Measurements from ENCODE around the gene RCAN2. TPM values are rescaled to one million over a fixed set of nuclear protein-coding genes. Genes with fewer than 3 reads are reported as not detected.

RCAN2 gene
- polyA plus RNA-seq, 3 donors from 2014 or later = not detected

- Mint-ChIP-seq H3K27ac (no peak overlapping the region), H3K9me3 (peaks cover 0 to 3% (median 0%) of the 10 kb centered on the region in 6 donors), H3K36me3 (no peaks in the 10 kb centered on the region), H3K27me3 (ENCODE audit: low read depth in 3 of 3) (peaks cover 5 to 15% (median 8%) of the 10 kb centered on the region in 3 donors), H3K4me1 (no peaks in the 10 kb centered on the region), H3K4me3 (no peak overlapping the region)
- no peak for DNase-seq
Observed at GRCh38 chr6:46472243-46472642, 19.0 kb downstream of the RCAN2 start.

GRCh38 chr6:46469021-46469420 is 22.2 kb downstream of the RCAN2 start:
- Mint-ChIP-seq H3K4me3 (no peak overlapping the region), H3K9me3 (peaks cover 0 to 3% (median 0%) of the 10 kb centered on the region in 6 donors), H3K27ac (no peak overlapping the region), H3K36me3 (no peaks in the 10 kb centered on the region), H3K27me3 (ENCODE audit: low read depth in 3 of 3) (peaks cover 9 to 27% (median 15%) of the 10 kb centered on the region in 3 donors), H3K4me1 (no peaks in the 10 kb centered on the region)
- no peak for DNase-seq

- Mint-ChIP-seq H3K27ac (no peak overlapping the region), H3K9me3 (peaks cover 0 to 3% (median 0%) of the 10 kb centered on the region in 6 donors), H3K4me1 (no peaks in the 10 kb centered on the region), H3K36me3 (no peaks in the 10 kb centered on the region), H3K27me3 (ENCODE audit: low read depth in 3 of 3) (peaks cover 9 to 25% (median 11%) of the 10 kb centered on the region in 3 donors), H3K4me3 (no peak overlapping the region)
- no peak for DNase-seq
Observed at GRCh38 chr6:46468403-46469010, 22.7 kb downstream of the RCAN2 start.

- Mint-ChIP-seq H3K27me3 (ENCODE audit: low read depth in 3 of 3) (peaks cover 7 to 25% (median 11%) of the 10 kb centered on the region in 3 donors), H3K4me1 (no peaks in the 10 kb centered on the region), H3K27ac (no peak overlapping the region), H3K4me3 (no peak overlapping the region), H3K36me3 (no peaks in the 10 kb centered on the region), H3K9me3 (no peaks in the 10 kb centered on the region)
- no peak for DNase-seq
Observed at GRCh38 chr6:46466570-46466969, 24.7 kb downstream of the RCAN2 start.

GRCh38 chr6:46465294-46466165 is 25.7 kb downstream of the RCAN2 start:
- Mint-ChIP-seq H3K4me1 (no peaks in the 10 kb centered on the region), H3K4me3 (no peak overlapping the region)

GRCh38 chr6:46456297-46456696 is 35.0 kb downstream of the RCAN2 start:
- DNase-seq = no peak
- Mint-ChIP-seq H3K36me3 (no peaks in the 10 kb centered on the region), H3K27ac (no peak overlapping the region), H3K9me3 (peaks cover 0 to 2% (median 0%) of the 10 kb centered on the region in 6 donors), H3K27me3 (ENCODE audit: low read depth in 3 of 3) (peaks cover 2 to 14% (median 4%) of the 10 kb centered on the region in 3 donors), H3K4me3 (no peak overlapping the region), H3K4me1 (no peaks in the 10 kb centered on the region)

More at GRCh38 chr6:46465294-46466165, 25.7 kb downstream of the RCAN2 start:
- no peak overlapping the region for H3K27ac Mint-ChIP-seq
- no peaks in the 10 kb centered on the region for H3K36me3 Mint-ChIP-seq
- H3K27me3 Mint-ChIP-seq (ENCODE audit: low read depth in 3 of 3) = peaks cover 8 to 27% (median 11%) of the 10 kb centered on the region in 3 donors
- H3K9me3 Mint-ChIP-seq = no peaks in the 10 kb centered on the region
- DNase-seq = no peak

GRCh38 chr6:46454691-46455090 is 36.6 kb downstream of the RCAN2 start:
- no peak overlapping the region for H3K4me3 Mint-ChIP-seq
- H3K9me3 Mint-ChIP-seq = peaks cover 0 to 2% (median 0%) of the 10 kb centered on the region in 6 donors
- no peaks in the 10 kb centered on the region for H3K4me1 Mint-ChIP-seq
- DNase-seq = no peak
- H3K27me3 Mint-ChIP-seq (ENCODE audit: low read depth in 3 of 3) = peaks cover 0 to 13% (median 4%) of the 10 kb centered on the region in 3 donors
- no peak overlapping the region for H3K27ac Mint-ChIP-seq
- H3K36me3 Mint-ChIP-seq = no peaks in the 10 kb centered on the region

- no peaks in the 10 kb centered on the region for H3K4me1 Mint-ChIP-seq
- H3K27me3 Mint-ChIP-seq (ENCODE audit: low read depth in 3 of 3) = peaks cover 2 to 15% (median 4%) of the 10 kb centered on the region in 3 donors
- H3K4me3 Mint-ChIP-seq = no peak overlapping the region
Observed at GRCh38 chr6:46453741-46454316, 37.4 kb downstream of the RCAN2 start.

GRCh38 chr6:46453216-46453615 is 38.0 kb downstream of the RCAN2 start:
- H3K36me3 Mint-ChIP-seq = no peaks in the 10 kb centered on the region
- no peak overlapping the region for H3K27ac Mint-ChIP-seq
- H3K27me3 Mint-ChIP-seq (ENCODE audit: low read depth in 3 of 3) = peaks cover 4 to 19% (median 4%) of the 10 kb centered on the region in 3 donors

More at GRCh38 chr6:46453741-46454316, 37.4 kb downstream of the RCAN2 start:
- H3K9me3 Mint-ChIP-seq = peaks cover 0 to 2% (median 0%) of the 10 kb centered on the region in 6 donors
- no peak for DNase-seq
- H3K36me3 Mint-ChIP-seq = no peaks in the 10 kb centered on the region
- H3K27ac Mint-ChIP-seq = no peak overlapping the region

GRCh38 chr6:46452312-46452917 is 38.8 kb downstream of the RCAN2 start:
- no peak for DNase-seq
- Mint-ChIP-seq H3K9me3 (peaks cover 0 to 5% (median under 1%) of the 10 kb centered on the region in 6 donors), H3K36me3 (no peaks in the 10 kb centered on the region), H3K27ac (no peak overlapping the region), H3K4me1 (no peaks in the 10 kb centered on the region), H3K4me3 (no peak overlapping the region), H3K27me3 (ENCODE audit: low read depth in 3 of 3) (peaks cover 6 to 19% (median 6%) of the 10 kb centered on the region in 3 donors)

More at GRCh38 chr6:46453216-46453615, 38.0 kb downstream of the RCAN2 start:
- Mint-ChIP-seq H3K4me3 (no peak overlapping the region), H3K9me3 (peaks cover 0 to 4% (median under 1%) of the 10 kb centered on the region in 6 donors), H3K4me1 (no peaks in the 10 kb centered on the region)
- DNase-seq = no peak

- Mint-ChIP-seq H3K27ac (no peak overlapping the region), H3K27me3 (ENCODE audit: low read depth in 3 of 3) (peaks cover 4 to 15% (median 6%) of the 10 kb centered on the region in 3 donors), H3K9me3 (peaks cover 0 to 6% (median 2%) of the 10 kb centered on the region in 6 donors), H3K4me3 (no peak overlapping the region), H3K4me1 (no peaks in the 10 kb centered on the region), H3K36me3 (no peaks in the 10 kb centered on the region)
- no peak for DNase-seq
Observed at GRCh38 chr6:46451343-46451742, 39.9 kb downstream of the RCAN2 start.

- peaks cover 5 to 15% (median 10%) of the 10 kb centered on the region in 3 donors for H3K27me3 Mint-ChIP-seq (ENCODE audit: low read depth in 3 of 3)
- no peak overlapping the region for H3K27ac Mint-ChIP-seq
- DNase-seq = no peak
- no peak overlapping the region for H3K4me3 Mint-ChIP-seq
- H3K9me3 Mint-ChIP-seq = peaks cover 9 to 21% (median 15%) of the 10 kb centered on the region in 6 donors
- peaks cover 0 to 3% (median 0%) of the 10 kb centered on the region in 3 donors for H3K36me3 Mint-ChIP-seq
- no peaks in the 10 kb centered on the region for H3K4me1 Mint-ChIP-seq
Observed at GRCh38 chr6:46444772-46445454, 46.3 kb downstream of the RCAN2 start.

GRCh38 chr6:46443623-46444022 is 47.6 kb downstream of the RCAN2 start:
- Mint-ChIP-seq H3K4me3 (no peak overlapping the region), H3K36me3 (peaks cover 0 to 3% (median 0%) of the 10 kb centered on the region in 3 donors), H3K27ac (no peak overlapping the region), H3K27me3 (ENCODE audit: low read depth in 3 of 3) (peaks cover 6 to 14% (median 9%) of the 10 kb centered on the region in 3 donors), H3K9me3 (peaks cover 9 to 20% (median 14%) of the 10 kb centered on the region in 6 donors), H3K4me1 (no peaks in the 10 kb centered on the region)
- DNase-seq = no peak

Measured in immature natural killer cell (primary cell).